DMS114 treated with DMSO at 0.1 percent for 48 hours (cell line): Measurements from ENCODE around the gene SLC37A4.

Source experiments
- DNase-seq: peaks from one replicate; lab custom pipeline; 2025; ENCODE audit not compliant: unreplicated experiment; lab: John Stamatoyannopoulos, UW

Gene SLC37A4

GRCh38 chr11:118979434-118979833 lies 51.2 kb downstream of the SLC37A4 start:
- DNase-seq: no peak

- no peak for DNase-seq
Measured at GRCh38 chr11:118975771-118976709, 54.6 kb downstream of the SLC37A4 start.
